PC-3 (cell line): Measurements from ENCODE around the gene PFDN2. TPM values are rescaled to one million over a fixed set of nuclear protein-coding genes. Genes with fewer than 3 reads are reported as not detected.
A peak's percentile ranks its signal among the peaks of the same experiment; 100 is the strongest.

Source experiments
- ATAC-seq: fragments of 200-7000 bp; cut with Tn5 transposase; 2 replicates; pipeline ENCODE4 v1.9.1; 2020; ENCODE audit warnings: mild to moderate bottlenecking, moderate library complexity
- BruUV-seq: library from RNA; stranded (reverse); fragments of 400-500 nt; replicated peaks from 2 replicates; lab custom pipeline; 2021; lab: Mats Ljungman, UMichigan
- CTCF ChIA-PET: fragments of 300-600 bp; sonication (Branson Sonifier 250); formaldehyde crosslinking; loops from one replicate; lab custom pipeline; 2022; ENCODE audit warnings: antibody characterized with exemption; lab: Charles Lee
- POLR2A ChIA-PET: fragments of 300-600 bp; sonication (Branson Sonifier 250); formaldehyde crosslinking; loops from one replicate; lab custom pipeline; 2022; ENCODE audit warnings: antibody characterized with exemption; ENCODE audit not compliant: unreplicated experiment; lab: Charles Lee
- DNase-seq: peaks from one replicate; pipeline ENCODE4 v3.0.0-alpha.2; 2015
- H2AFZ ChIP-seq: fragments of 300-600 bp; sonication (generic); 2 replicates; pipeline ENCODE4 v1.6.0; 2016; ENCODE audit warnings: antibody characterized with exemption, low read length
- H3F3A ChIP-seq: fragments of 300-600 bp; sonication (generic); one replicate; pipeline ENCODE4 v1.6.0; 2017; ENCODE audit warnings: antibody characterized with exemption, low read length, control low read depth, mild to moderate bottlenecking; ENCODE audit not compliant: unreplicated experiment
- H3K27ac ChIP-seq: fragments of 300-600 bp; sonication (generic); 2 replicates; pipeline ENCODE4 v1.5.1; 2016; ENCODE audit warnings: mild to moderate bottlenecking, low read length
- H3K27me3 ChIP-seq: fragments of 300-600 bp; sonication (generic); 2 replicates; pipeline ENCODE4 v1.6.1; 2016; ENCODE audit warnings: low read length, mixed read lengths
- H3K36me3 ChIP-seq: fragments of 300-600 bp; sonication (generic); 2 replicates; pipeline ENCODE4 v1.6.1; 2016; ENCODE audit warnings: low read depth, mixed run types, low read length, mixed read lengths
- H3K4me1 ChIP-seq: fragments of 300-600 bp; sonication (generic); 2 replicates; pipeline ENCODE4 v1.5.1; 2016; ENCODE audit warnings: low read length; ENCODE audit not compliant: insufficient read depth
- H3K4me2 ChIP-seq: fragments of 300-600 bp; sonication (generic); 2 replicates; pipeline ENCODE4 v1.6.0; 2016; ENCODE audit warnings: low read length
- H3K4me3 ChIP-seq: fragments of 300-600 bp; sonication (generic); 2 replicates; pipeline ENCODE4 v1.5.1; 2016; ENCODE audit warnings: mild to moderate bottlenecking, low read length, mixed read lengths
- H3K79me2 ChIP-seq: fragments of 300-600 bp; sonication (generic); 2 replicates; pipeline ENCODE4 v1.6.1; 2017; ENCODE audit warnings: low read length, mixed read lengths
- H3K9ac ChIP-seq: fragments of 300-600 bp; sonication (generic); 2 replicates; pipeline ENCODE4 v1.6.0; 2016; ENCODE audit warnings: mild to moderate bottlenecking, low read length
- H3K9me2 ChIP-seq: fragments of 300-600 bp; sonication (generic); replicated peaks from 2 replicates; pipeline ENCODE4 v1.6.1; 2016; ENCODE audit warnings: mixed run types, low read length, mixed read lengths
- H3K9me3 ChIP-seq: fragments of 300-600 bp; sonication (generic); 2 replicates; pipeline ENCODE4 v1.6.1; 2016; ENCODE audit warnings: low read length, mixed read lengths
- H4K20me1 ChIP-seq: fragments of 300-600 bp; sonication (generic); 2 replicates; pipeline ENCODE4 v1.6.1; 2016; ENCODE audit warnings: low read length, mixed read lengths
- EZH2 ChIP-seq: fragments of 300-600 bp; sonication (generic); IDR thresholded peaks from one replicate; pipeline ENCODE4 v1.6.1; 2017; ENCODE audit warnings: antibody characterized with exemption, mild to moderate bottlenecking, low read length; ENCODE audit not compliant: unreplicated experiment
- EZH2phosphoT487 ChIP-seq: fragments of 300-600 bp; sonication (generic); IDR thresholded peaks from 2 replicates; pipeline ENCODE4 v1.6.1; 2018; ENCODE audit warnings: mild to moderate bottlenecking, antibody characterized with exemption, low read length, borderline replicate concordance
- intact Hi-C: fragments of 100-400 bp; cut with micrococcal nuclease; formaldehyde crosslinking; loops from 2 replicates; pipeline ENCODE4 v1.9.0; 2023
- total RNA-seq: library from RNA; depleted of rRNA; stranded (reverse); fragments of >200 nt; gene quantifications from 2 replicates; pipeline ENCODE4 v1.2.3, GENCODE V29; 2014
- TF ChIP-seq, protein P1 (sequence below): fragments of 300-600 bp; sonication (generic); conservative IDR thresholded peaks from 2 replicates; pipeline ENCODE4 v1.5.1; 2017; ENCODE audit warnings: antibody characterized with exemption, low read depth, mild to moderate bottlenecking, low read length

The PFDN2 gene
- total RNA-seq, 1 experiment from 2014 or later, result 197 TPM

DNA sequence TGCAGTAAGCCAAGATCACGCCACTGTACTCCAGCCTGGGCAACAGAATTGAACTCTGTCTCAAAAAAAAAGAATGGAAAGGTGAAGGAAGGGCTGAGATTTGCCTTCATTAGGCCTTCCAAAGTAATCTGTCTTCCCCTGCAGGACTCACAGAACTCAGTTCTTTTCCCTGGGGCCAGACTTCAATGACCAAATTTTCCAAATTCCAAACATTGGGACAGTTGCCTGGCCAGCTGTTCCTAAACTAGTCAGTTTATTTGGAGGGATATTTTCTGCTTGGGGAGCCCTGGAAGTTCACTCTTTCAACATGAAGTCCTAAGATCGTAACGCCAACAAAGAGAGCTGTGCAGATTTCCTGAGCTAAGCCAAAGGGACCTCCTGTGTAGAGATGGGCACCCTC is 20.0 kb upstream of the PFDN2 start:
- intact Hi-C loops, result no loop called here
- no peak for DNase-seq

DNA sequence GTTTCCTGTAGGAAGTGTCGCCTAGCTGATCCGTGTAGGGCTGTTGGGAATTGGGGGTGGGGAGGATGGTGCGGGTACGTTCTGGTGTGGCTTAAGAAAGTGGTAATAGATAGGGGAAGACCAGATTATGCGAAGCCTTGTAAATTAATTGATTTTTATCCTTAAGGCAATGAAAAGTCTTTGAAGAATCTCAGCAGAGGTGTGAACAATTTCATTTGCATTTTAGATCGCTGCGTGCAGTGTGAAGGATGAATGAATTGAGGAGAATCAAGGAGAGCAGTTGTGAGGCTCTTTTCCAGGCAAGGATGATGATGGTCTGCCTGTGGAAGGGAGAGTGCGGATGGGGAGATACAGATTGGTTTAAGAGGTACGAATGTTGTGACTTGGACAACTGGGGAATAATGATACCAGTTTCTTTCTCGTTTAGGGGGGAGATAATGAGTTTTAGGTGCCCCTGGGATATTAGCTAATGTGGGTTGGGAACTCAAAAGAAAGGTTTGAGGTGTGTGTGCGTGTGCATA is 15.4 kb upstream of the PFDN2 start:
- no peaks in the 10 kb centered on the region for H3K9me2 ChIP-seq
- H3K4me3 ChIP-seq, result peak overlapping the region; percentile 90
- POLR2A ChIA-PET, result interaction anchor here (0.9 kb wide), 1 partner anchor 16 kb away, joined by 6 read pairs; the partner anchor contains the start of genes NIT1 and PFDN2
- H3K36me3 ChIP-seq, result peaks cover 11% of the 10 kb centered on the region
- peaks cover 5% of the 10 kb centered on the region for H3F3A ChIP-seq
- BruUV-seq, result TSS peak; percentile 75
- TF ChIP-seq EZH2, result no peak
- TF ChIP-seq, protein P1, sequence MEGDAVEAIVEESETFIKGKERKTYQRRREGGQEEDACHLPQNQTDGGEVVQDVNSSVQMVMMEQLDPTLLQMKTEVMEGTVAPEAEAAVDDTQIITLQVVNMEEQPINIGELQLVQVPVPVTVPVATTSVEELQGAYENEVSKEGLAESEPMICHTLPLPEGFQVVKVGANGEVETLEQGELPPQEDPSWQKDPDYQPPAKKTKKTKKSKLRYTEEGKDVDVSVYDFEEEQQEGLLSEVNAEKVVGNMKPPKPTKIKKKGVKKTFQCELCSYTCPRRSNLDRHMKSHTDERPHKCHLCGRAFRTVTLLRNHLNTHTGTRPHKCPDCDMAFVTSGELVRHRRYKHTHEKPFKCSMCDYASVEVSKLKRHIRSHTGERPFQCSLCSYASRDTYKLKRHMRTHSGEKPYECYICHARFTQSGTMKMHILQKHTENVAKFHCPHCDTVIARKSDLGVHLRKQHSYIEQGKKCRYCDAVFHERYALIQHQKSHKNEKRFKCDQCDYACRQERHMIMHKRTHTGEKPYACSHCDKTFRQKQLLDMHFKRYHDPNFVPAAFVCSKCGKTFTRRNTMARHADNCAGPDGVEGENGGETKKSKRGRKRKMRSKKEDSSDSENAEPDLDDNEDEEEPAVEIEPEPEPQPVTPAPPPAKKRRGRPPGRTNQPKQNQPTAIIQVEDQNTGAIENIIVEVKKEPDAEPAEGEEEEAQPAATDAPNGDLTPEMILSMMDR, result no peak
- TF ChIP-seq EZH2phosphoT487, result no peak
- H3K27ac ChIP-seq, result peak overlapping the region; percentile 91
- CTCF ChIA-PET, result interaction anchor here (0.9 to 1.1 kb wide), 2 partner anchors 20 to 33 kb away, joined by 5 read pairs; partner anchors contain the start of genes PPOX and UFC1
- DNase-seq (peak; percentile 23), ATAC-seq (peak; percentile 56)
- H3K9me3 ChIP-seq, result no peaks in the 10 kb centered on the region
- intact Hi-C loops, result loop anchor here (2.0 kb wide), 2 partner anchors 20 to 34 kb away; partner anchors contain the start of genes KLHDC9 and UFC1
- no peaks in the 10 kb centered on the region for H4K20me1 ChIP-seq
- H3K9ac ChIP-seq, result peak overlapping the region; percentile 94
- H3K79me2 ChIP-seq, result peaks cover 67% of the 10 kb centered on the region
- peak overlapping the region; percentile 87 for H2AFZ ChIP-seq
- peak overlapping the region; percentile 98 for H3K4me2 ChIP-seq
- H3K27me3 ChIP-seq, result no peaks in the 10 kb centered on the region
- H3K4me1 ChIP-seq, result peaks cover 18% of the 10 kb centered on the region

More for the DNA sequence above, 20.0 kb upstream of the PFDN2 start:
- Histone ChIP-seq H3K27ac (no peak overlapping the region), H4K20me1 (no peaks in the 10 kb centered on the region), H2AFZ (no peak overlapping the region), H3K79me2 (peaks cover 29% of the 10 kb centered on the region), H3K4me2 (no peak overlapping the region), H3F3A (peaks cover 5% of the 10 kb centered on the region), H3K27me3 (no peaks in the 10 kb centered on the region), H3K9me3 (no peaks in the 10 kb centered on the region), H3K9me2 (no peaks in the 10 kb centered on the region), H3K4me1 (no peaks in the 10 kb centered on the region), H3K4me3 (no peak overlapping the region), H3K36me3 (no peaks in the 10 kb centered on the region), H3K9ac (no peak overlapping the region)
- ChIA-PET POLR2A (no interaction called here), CTCF (no interaction called here)
- TF ChIP-seq, protein P1, result no peak
- no peak for TF ChIP-seq EZH2
- TF ChIP-seq EZH2phosphoT487, result no peak
- ATAC-seq, result no peak
- BruUV-seq, result no TSS peak
